K562 (cell line): Measurements from ENCODE around the gene MGRN1. TPM values are rescaled to one million over a fixed set of nuclear protein-coding genes. Genes with fewer than 3 reads are reported as not detected.

Experiments used
- BACH1 ChIP-seq: fragments of 200-800 bp; sonication (Bioruptor generic); IDR thresholded peaks from 2 replicates; pipeline ENCODE4 v1.6.1; 2016; ENCODE audit warnings: missing genetic modification characterization, missing compliant biosample characterization
- BCOR ChIP-seq: fragments of 450-650 bp; IDR thresholded peaks from 2 replicates; pipeline ENCODE4 v1.6.1; 2016
- BRD9 ChIP-seq: fragments of 450-650 bp; IDR thresholded peaks from 2 replicates; pipeline ENCODE4 v1.6.1; 2018; ENCODE audit warnings: low read depth; ENCODE audit not compliant: partially characterized antibody
- CAMTA2 ChIP-seq: fragments of 250-450 bp; sonication (Bioruptor Pico); conservative IDR thresholded peaks from 2 replicates; pipeline ENCODE4 v1.5.1; 2022
- E2F1 ChIP-seq: sonication (generic); formaldehyde crosslinking; IDR thresholded peaks from 2 replicates; pipeline ENCODE4 v1.8.1; 2023; ENCODE audit warnings: mild to moderate bottlenecking, missing genetic modification reagents, moderate library complexity
- ELF2 ChIP-seq: fragments of 250-450 bp; sonication (Bioruptor Pico); IDR thresholded peaks from 2 replicates; pipeline ENCODE4 v1.5.0; 2021; ENCODE audit warnings: mild to moderate bottlenecking
- EWSR1 ChIP-seq: fragments of 450-650 bp; IDR thresholded peaks from 2 replicates; pipeline ENCODE4 v1.6.1; 2018; ENCODE audit warnings: borderline replicate concordance, mild to moderate bottlenecking, low read depth, moderate library complexity; ENCODE audit not compliant: partially characterized antibody
- KLF1 ChIP-seq: fragments of 450-650 bp; IDR thresholded peaks from 2 replicates; pipeline ENCODE4 v1.6.1; 2016; ENCODE audit warnings: missing genetic modification characterization, missing compliant biosample characterization
- MGA ChIP-seq: fragments of 450-650 bp; IDR thresholded peaks from 2 replicates; pipeline ENCODE4 v1.6.1; 2016; ENCODE audit warnings: mild to moderate bottlenecking, moderate library complexity
- POLR3G ChIP-seq: IDR thresholded peaks from 2 replicates; pipeline ENCODE4 v1.6.1; 2011; ENCODE audit not compliant: insufficient read length, insufficient replicate concordance; ENCODE audit errors: extremely low read depth
- ZC3H4 ChIP-seq: sonication (generic); formaldehyde crosslinking; IDR thresholded peaks from 2 replicates; pipeline ENCODE4 v1.9.0; 2021; ENCODE audit warnings: missing genetic modification reagents, borderline replicate concordance
- ZNF232 ChIP-seq: sonication (generic); formaldehyde crosslinking; IDR thresholded peaks from 2 replicates; pipeline ENCODE4 v1.8.0; 2022; ENCODE audit warnings: mild to moderate bottlenecking, missing genetic modification reagents
- ZNF395 ChIP-seq: fragments of 200-800 bp; sonication (Bioruptor generic); IDR thresholded peaks from 2 replicates; pipeline ENCODE4 v1.6.1; 2017; ENCODE audit warnings: missing genetic modification characterization, missing compliant biosample characterization
- ZNF551 ChIP-seq: fragments of 250-450 bp; sonication (Bioruptor Pico); IDR thresholded peaks from 2 replicates; pipeline ENCODE4 v1.5.0; 2021; ENCODE audit warnings: mild to moderate bottlenecking, moderate library complexity
- polyA plus RNA-seq, 8 experiments: library from polyadenylated mRNA; depleted of rRNA in 4 of 8; stranded (reverse) in 5 of 8; unstranded in 3 of 8; fragments of >200 nt; fragmentation: Nextera tagmentation in 2 of 8; fragmentation: Illumina TruSeq in 1 of 8; extraction: Ambion mirVana in 2 of 8; extraction: Trizol in 1 of 8; gene quantifications; 2 replicates each; pipeline versions ENCODE4 v1.2.1 to v1.2.3, GENCODE V29; 2011 to 2014; ENCODE audit warnings: inconsistent platforms in 1 of 8, missing spikeins in 1 of 8
- total RNA-seq, 7 experiments: library from RNA; depleted of rRNA in 6 of 7; stranded (reverse); fragments of >200 nt in 6 of 7; fragmentation: Illumina TruSeq in 2 of 7; extraction: Trizol in 2 of 7; gene quantifications; 2 replicates each; pipeline versions ENCODE4 v1.2.1 to v1.2.3, GENCODE V29; 2011 to 2021; ENCODE audit warnings: low replicate concordance in 1 of 7

Gene MGRN1
- total and polyA plus RNA-seq, 9 of the 15 experiments (the other 6 are each of a cell fraction or from before 2014, with no cell fraction given) = 0.15 to 37.9 (median 6.0) TPM

GRCh38 chr16:4624015-4624826 is at the start of gene MGRN1 (continued):
- TF ChIP-seq EWSR1 = no peak
- peak; percentile 96 for TF ChIP-seq MGA
- no peak for TF ChIP-seq ELF2 (CRISPR knock-in tag)
- TF ChIP-seq ZNF395 (CRISPR knock-in tag) = 0 out of 2 replicates have a peak, but pooled peaks have one; percentile 41
- no peak for TF ChIP-seq ZNF551 (CRISPR knock-in tag)
- no peak for TF ChIP-seq BRD9
- TF ChIP-seq BACH1 (tag) = no peak
- no peak for TF ChIP-seq POLR3G
- peak; percentile 81 for TF ChIP-seq E2F1 (CRISPR knock-in tag)
- TF ChIP-seq ZNF232 (CRISPR knock-in tag) = no peak
- TF ChIP-seq ZC3H4 (CRISPR knock-in tag) = no peak
- no peak for TF ChIP-seq KLF1 (tag)
- TF ChIP-seq CAMTA2 (CRISPR knock-in tag) = no peak
- TF ChIP-seq BCOR = 0 out of 2 replicates have a peak, but pooled peaks have one; percentile 25
